NT2/D1 (cell line): ENCODE measurements around the gene CACNB2.

ENCODE experiments used
- SUZ12 ChIP-seq: IDR thresholded peaks from 2 replicates; pipeline ENCODE4 v1.6.1; 2011; ENCODE audit not compliant: insufficient read length, insufficient read depth; ENCODE audit errors: extremely low read depth
- YY1 ChIP-seq: IDR thresholded peaks from 2 replicates; pipeline ENCODE4 v1.6.1; 2011; ENCODE audit not compliant: insufficient read length, insufficient read depth
- ZNF274 ChIP-seq: IDR thresholded peaks from 2 replicates; pipeline ENCODE4 v1.6.1; 2011; ENCODE audit warnings: mild to moderate bottlenecking, low read depth, low read length

GRCh38 chr10:18205098-18205834 lies 65.0 kb downstream of the CACNB2 start:
- TF ChIP-seq ZNF274, result no peak
- no peak for TF ChIP-seq YY1
- TF ChIP-seq SUZ12, result no peak
